Hematopoietic multipotent progenitor cell treated with erythropoietin and hydrocortisone succinate and interleukin-3 and kit ligand, for 17 days (in vitro differentiated cells): Measurements from ENCODE around the gene CAPS.
A peak's percentile ranks its signal among the peaks of the same experiment; 100 is the strongest.

Experiments
- DNase-seq: peaks from one replicate; pipeline ENCODE4 v3.0.0-alpha.2; 2015; ENCODE audit warnings: low spot score

CAPS gene

GRCh38 chr19:5891938-5892771, 21.9 kb upstream of the CAPS start:
- DNase-seq = peak; percentile 32

- no peak for DNase-seq
These were observed 21.2 kb upstream of the CAPS start for GRCh38 chr19:5892772-5893275.

GRCh38 chr19:5893296-5893903, 20.7 kb upstream of the CAPS start:
- no peak for DNase-seq

- DNase-seq = peak; percentile 79
These were observed 19.9 kb upstream of the CAPS start for GRCh38 chr19:5893907-5894703.

GRCh38 chr19:5894704-5895349, 19.2 kb upstream of the CAPS start:
- DNase-seq = peak; percentile 24

GRCh38 chr19:5895409-5895808, 18.6 kb upstream of the CAPS start:
- no peak for DNase-seq

- DNase-seq = no peak
These were observed 18.2 kb upstream of the CAPS start for GRCh38 chr19:5895890-5896289.

GRCh38 chr19:5896365-5897076, 17.5 kb upstream of the CAPS start:
- no peak for DNase-seq

- DNase-seq = no peak
These were observed 16.7 kb upstream of the CAPS start for GRCh38 chr19:5897189-5897969.

GRCh38 chr19:5899728-5900526, 14.1 kb upstream of the CAPS start:
- no peak for DNase-seq

GRCh38 chr19:5900976-5901375, 13.1 kb upstream of the CAPS start:
- DNase-seq = no peak

- peak; percentile 51 for DNase-seq
These were observed 10.9 kb upstream of the CAPS start for GRCh38 chr19:5903056-5903623.

- peak; percentile 96 for DNase-seq
These were observed 10.3 kb upstream of the CAPS start, which contains the start of gene NDUFA11 for GRCh38 chr19:5903624-5904351. Gene NDUFA11 (minus strand): TSS chr19:5903790. CDS start chr19:5903708, 82 bp downstream.

GRCh38 chr19:5904352-5905113, 9.5 kb upstream of the CAPS start, which contains the start of gene VMAC:
Gene VMAC (plus strand): TSS chr19:5904872. CDS start chr19:5904891, 19 bp downstream.
- peak; percentile 100 for DNase-seq

- no peak for DNase-seq
These were observed 8.8 kb upstream of the CAPS start for GRCh38 chr19:5905114-5905778.

GRCh38 chr19:5907241-5907640, 6.8 kb upstream of the CAPS start:
- DNase-seq = no peak

- no peak for DNase-seq
These were observed 5.1 kb upstream of the CAPS start for GRCh38 chr19:5908773-5909442.
